ENCODE results near the gene ZFAND4. TPM values are rescaled to one million over a fixed set of nuclear protein-coding genes. Genes with fewer than 3 reads are reported as not detected.
A peak's percentile ranks its signal among the peaks of the same experiment; 100 is the strongest.
"Not testable (repeated sequence)": the region's sequence is repeated elsewhere in the genome, so short reads cannot be mapped to it uniquely, and the experiment has no call there.

The ZFAND4 gene
- polyA plus RNA-seq, 6 donors from 2014 or later, result 10.5 to 19.0 (median 17.2) TPM

- Mint-ChIP-seq H3K9me3 (peaks cover 5 to 27% (median 20%) of the 10 kb centered on the region in 7 donors), H3K4me1 (peaks cover 16 to 32% (median 31%) of the 10 kb centered on the region in 3 donors), H3K4me3 (peak overlapping the region in 1 of 8 donors; percentile 31), H3K27me3 (no peaks in the 10 kb centered on the region), H3K27ac (peak overlapping the region in 2 of 6 donors; percentile 51 to 75), H3K36me3 (peaks cover 30 to 43% of the 10 kb centered on the region in 2 donors)
- ATAC-seq (ENCODE audit: low read depth in 2 of 2) (peak in 1 of 2 donors; percentile 28), DNase-seq (no peak)
These were observed 15.3 kb downstream of the ZFAND4 start for GRCh38 chr10:45657033-45657926.

- Mint-ChIP-seq H3K27me3 (no peaks in the 10 kb centered on the region), H3K27ac (peak overlapping the region in 3 of 6 donors; percentile 1 to 10 (median 3)), H3K4me3 (peak overlapping the region in 1 of 8 donors; percentile 16), H3K9me3 (peaks cover under 1 to 16% (median 8%) of the 10 kb centered on the region in 7 donors), H3K4me1 (peaks cover 21 to 32% (median 32%) of the 10 kb centered on the region in 3 donors), H3K36me3 (peaks cover 23 to 37% of the 10 kb centered on the region in 2 donors)
- DNase-seq, result no peak
- ATAC-seq (ENCODE audit: low read depth in 2 of 2), result no peak
These were observed 17.4 kb downstream of the ZFAND4 start for GRCh38 chr10:45655219-45655618.

- Mint-ChIP-seq H3K9me3 (peaks cover 0 to 13% (median 6%) of the 10 kb centered on the region in 7 donors), H3K4me1 (peaks cover 21 to 32% (median 32%) of the 10 kb centered on the region in 3 donors), H3K36me3 (peaks cover 22 to 33% of the 10 kb centered on the region in 2 donors), H3K27ac (peak overlapping the region in 1 of 6 donors; percentile 39)
- ATAC-seq (ENCODE audit: low read depth in 2 of 2); H3K4me3 Mint-ChIP-seq; DNase-seq; H3K27me3 Mint-ChIP-seq: not testable (repeated sequence)
These were observed 17.8 kb downstream of the ZFAND4 start for GRCh38 chr10:45654753-45655141.

GRCh38 chr10:45653454-45653853 is 19.1 kb downstream of the ZFAND4 start:
- H3K27me3 Mint-ChIP-seq, result no peaks in the 10 kb centered on the region
- ATAC-seq (ENCODE audit: low read depth in 2 of 2) (no peak), DNase-seq (no peak)
- H3K36me3 Mint-ChIP-seq, result peaks cover 15 to 22% of the 10 kb centered on the region in 2 donors
- H3K4me1 Mint-ChIP-seq, result peaks cover 21 to 32% (median 26%) of the 10 kb centered on the region in 3 donors
- peaks cover 0 to 5% (median 0%) of the 10 kb centered on the region in 7 donors for H3K9me3 Mint-ChIP-seq
- H3K27ac Mint-ChIP-seq, result no peak overlapping the region
- no peak overlapping the region for H3K4me3 Mint-ChIP-seq

GRCh38 chr10:45652511-45652910 is 20.1 kb downstream of the ZFAND4 start:
- Mint-ChIP-seq H3K27me3 (no peaks in the 10 kb centered on the region), H3K4me1 (peaks cover 21 to 31% (median 26%) of the 10 kb centered on the region in 3 donors), H3K9me3 (peaks cover 0 to 5% (median 0%) of the 10 kb centered on the region in 7 donors), H3K4me3 (peak overlapping the region in 1 of 8 donors; percentile 11), H3K36me3 (peaks cover 24 to 25% of the 10 kb centered on the region in 2 donors), H3K27ac (peak overlapping the region in 3 of 6 donors; percentile 3 to 41 (median 20))
- ATAC-seq (ENCODE audit: low read depth in 2 of 2), result no peak
- no peak for DNase-seq

- H3K27ac Mint-ChIP-seq, result no peak overlapping the region
- peaks cover 10 to 20% (median 16%) of the 10 kb centered on the region in 3 donors for H3K4me1 Mint-ChIP-seq
These were observed 23.3 kb downstream of the ZFAND4 start for GRCh38 chr10:45649296-45649695.

GRCh38 chr10:45647118-45647517 is 25.5 kb downstream of the ZFAND4 start:
- no peak overlapping the region for H3K4me3 Mint-ChIP-seq
- H3K4me1 Mint-ChIP-seq, result peaks cover 0 to 4% (median 0%) of the 10 kb centered on the region in 3 donors
- H3K27me3 Mint-ChIP-seq, result no peaks in the 10 kb centered on the region
- no peak overlapping the region for H3K27ac Mint-ChIP-seq
- H3K36me3 Mint-ChIP-seq, result peaks cover 26 to 34% of the 10 kb centered on the region in 2 donors
- H3K9me3 Mint-ChIP-seq, result no peaks in the 10 kb centered on the region
- ATAC-seq (ENCODE audit: low read depth in 2 of 2), result no peak
- DNase-seq, result no peak

More at GRCh38 chr10:45649296-45649695, 23.3 kb downstream of the ZFAND4 start:
- Mint-ChIP-seq H3K9me3 (no peaks in the 10 kb centered on the region), H3K27me3 (no peaks in the 10 kb centered on the region), H3K4me3 (no peak overlapping the region), H3K36me3 (peaks cover 26 to 33% of the 10 kb centered on the region in 2 donors)
- ATAC-seq (ENCODE audit: low read depth in 2 of 2) (no peak), DNase-seq (no peak)

- Mint-ChIP-seq H3K27ac (peak overlapping the region in 1 of 6 donors; percentile 72), H3K4me1 (peaks cover 0 to 4% (median 0%) of the 10 kb centered on the region in 3 donors)
- no peak for ATAC-seq (ENCODE audit: low read depth in 2 of 2)
These were observed 26.1 kb downstream of the ZFAND4 start for GRCh38 chr10:45646384-45647050.

GRCh38 chr10:45644527-45644926 is 28.0 kb downstream of the ZFAND4 start:
- Mint-ChIP-seq H3K36me3 (peaks cover 25 to 34% of the 10 kb centered on the region in 2 donors), H3K27ac (no peak overlapping the region), H3K4me1 (no peaks in the 10 kb centered on the region), H3K9me3 (no peaks in the 10 kb centered on the region), H3K27me3 (no peaks in the 10 kb centered on the region), H3K4me3 (no peak overlapping the region)
- ATAC-seq (ENCODE audit: low read depth in 2 of 2) (no peak), DNase-seq (no peak)

More at GRCh38 chr10:45646384-45647050, 26.1 kb downstream of the ZFAND4 start:
- H3K9me3 Mint-ChIP-seq, result no peaks in the 10 kb centered on the region
- H3K4me3 Mint-ChIP-seq, result no peak overlapping the region
- no peak for DNase-seq
- H3K27me3 Mint-ChIP-seq, result no peaks in the 10 kb centered on the region
- H3K36me3 Mint-ChIP-seq, result peaks cover 25 to 34% of the 10 kb centered on the region in 2 donors

- ATAC-seq (ENCODE audit: low read depth in 2 of 2), result no peak
- Mint-ChIP-seq H3K27me3 (no peaks in the 10 kb centered on the region), H3K9me3 (no peaks in the 10 kb centered on the region), H3K36me3 (peaks cover 7 to 25% of the 10 kb centered on the region in 2 donors), H3K27ac (no peak overlapping the region), H3K4me3 (no peak overlapping the region), H3K4me1 (no peaks in the 10 kb centered on the region)
- DNase-seq, result no peak
These were observed 31.6 kb downstream of the ZFAND4 start for GRCh38 chr10:45640941-45641340.

- ATAC-seq (ENCODE audit: low read depth in 2 of 2) (no peak), DNase-seq (no peak)
- Mint-ChIP-seq H3K4me1 (no peaks in the 10 kb centered on the region), H3K27me3 (no peaks in the 10 kb centered on the region), H3K27ac (no peak overlapping the region), H3K9me3 (no peaks in the 10 kb centered on the region), H3K36me3 (peaks cover 7 to 25% of the 10 kb centered on the region in 2 donors), H3K4me3 (no peak overlapping the region)
These were observed 32.5 kb downstream of the ZFAND4 start for GRCh38 chr10:45640049-45640448.

GRCh38 chr10:45627412-45628048 is 45.0 kb downstream of the ZFAND4 start:
- Mint-ChIP-seq H3K4me3 (no peak overlapping the region), H3K4me1 (no peaks in the 10 kb centered on the region), H3K27me3 (no peaks in the 10 kb centered on the region), H3K27ac (no peak overlapping the region), H3K9me3 (no peaks in the 10 kb centered on the region), H3K36me3 (peaks cover 7 to 14% of the 10 kb centered on the region in 2 donors)
- ATAC-seq (ENCODE audit: low read depth in 2 of 2) (no peak), DNase-seq (no peak)

GRCh38 chr10:45625879-45626278 is 46.7 kb downstream of the ZFAND4 start:
- H3K27ac Mint-ChIP-seq, result no peak overlapping the region
- no peaks in the 10 kb centered on the region for H3K27me3 Mint-ChIP-seq
- ATAC-seq (ENCODE audit: low read depth in 2 of 2) (no peak), DNase-seq (no peak)
- no peak overlapping the region for H3K4me3 Mint-ChIP-seq
- peaks cover 7 to 18% of the 10 kb centered on the region in 2 donors for H3K36me3 Mint-ChIP-seq
- H3K9me3 Mint-ChIP-seq, result no peaks in the 10 kb centered on the region
- H3K4me1 Mint-ChIP-seq, result no peaks in the 10 kb centered on the region
